CD14-positive monocyte (primary cell): ENCODE measurements around the gene SSR3. TPM values are rescaled to one million over a fixed set of nuclear protein-coding genes. Genes with fewer than 3 reads are reported as not detected.

Experiments used
- DNase-seq, 3 donors: peaks; one replicate each; pipeline ENCODE4 v3.0.0-alpha.2; 2011 to 2022
- H2AFZ ChIP-seq: 2 replicates; pipeline ENCODE4 v1.6.0; 2012; ENCODE audit warnings: mild to moderate bottlenecking, low read depth, low read length, inconsistent platforms; ENCODE audit not compliant: insufficient read depth, poor library complexity, severe bottlenecking
- H3K27ac ChIP-seq, 2 donors: 1 replicate in 1 of 2; 2 replicates in 1 of 2; pipeline ENCODE4 v1.5.1; 2012 to 2013; ENCODE audit warnings: low read length in 2 of 2, control low read depth in 1 of 2, inconsistent platforms in 1 of 2, low read depth in 1 of 2, mild to moderate bottlenecking in 1 of 2
- H3K27me3 ChIP-seq, 2 donors: one replicate each; pipeline versions ENCODE4 v1.6.0 to v1.6.1; 2011 to 2013; ENCODE audit warnings: low read length in 2 of 2; ENCODE audit not compliant: control insufficient read depth in 2 of 2, insufficient read depth in 2 of 2
- H3K36me3 ChIP-seq, 2 donors: replicated peaks in 1 of 2; 1 replicate in 1 of 2; 2 replicates in 1 of 2; pipeline versions ENCODE4 v1.5.1 to v1.6.1; 2012 to 2013; ENCODE audit warnings: low read length in 2 of 2, control low read depth in 1 of 2, inconsistent platforms in 1 of 2, mild to moderate bottlenecking in 1 of 2; ENCODE audit not compliant: insufficient read depth in 2 of 2, control insufficient read depth in 1 of 2
- H3K4me1 ChIP-seq, 2 donors: 1 replicate in 1 of 2; 2 replicates in 1 of 2; pipeline versions ENCODE4 v1.5.1 to v1.6.1; 2012 to 2013; ENCODE audit warnings: low read length in 2 of 2, control low read depth in 1 of 2, inconsistent platforms in 1 of 2, mild to moderate bottlenecking in 1 of 2, moderate library complexity in 1 of 2; ENCODE audit not compliant: insufficient read depth in 2 of 2, control insufficient read depth in 1 of 2
- H3K4me2 ChIP-seq: replicated peaks from 2 replicates; pipeline ENCODE3; 2012; ENCODE audit warnings: low read length, moderate library complexity, mild to moderate bottlenecking; ENCODE audit not compliant: poor library complexity, severe bottlenecking; ENCODE audit errors: extremely low read depth
- H3K4me3 ChIP-seq, 3 experiments: fragments of 200-600 bp in 1 of 3; sonication (generic) in 1 of 3; replicated peaks in 1 of 3; 1 replicate in 2 of 3; 2 replicates in 1 of 3; pipeline ENCODE4 v1.5.1; 2011 to 2013; ENCODE audit warnings: low read length in 3 of 3, mild to moderate bottlenecking in 3 of 3, control low read depth in 2 of 3, low read depth in 2 of 3, inconsistent platforms in 1 of 3, moderate library complexity in 1 of 3
- H3K79me2 ChIP-seq: 2 replicates; pipeline ENCODE4 v1.6.0; 2012; ENCODE audit warnings: mild to moderate bottlenecking, control low read depth, inconsistent platforms, low read length, moderate library complexity; ENCODE audit not compliant: insufficient read depth
- H3K9ac ChIP-seq: 2 replicates; pipeline ENCODE4 v1.6.0; 2017; ENCODE audit warnings: low read length, mild to moderate bottlenecking; ENCODE audit not compliant: insufficient read depth, poor library complexity, severe bottlenecking
- H3K9me3 ChIP-seq, 2 donors: replicated peaks in 1 of 2; 1 replicate in 1 of 2; 2 replicates in 1 of 2; pipeline versions ENCODE4 v1.5.1 to v1.6.1; 2012 to 2013; ENCODE audit warnings: low read length in 2 of 2, control low read depth in 1 of 2; ENCODE audit not compliant: control insufficient read depth in 1 of 2, insufficient read depth in 1 of 2
- H4K20me1 ChIP-seq: 2 replicates; pipeline ENCODE4 v1.6.0; 2012; ENCODE audit warnings: mild to moderate bottlenecking, low read length, control low read depth, moderate library complexity; ENCODE audit not compliant: insufficient read depth
- H3K27ac Mint-ChIP-seq, 7 donors: one replicate each; pipeline ENCODE4 v1.8.0; 2020; ENCODE audit warnings: mild to moderate bottlenecking in 7 of 7, mixed read lengths in 7 of 7, moderate library complexity in 6 of 7, inconsistent platforms in 2 of 7
- H3K27me3 Mint-ChIP-seq, 3 donors: one replicate each; pipeline ENCODE4 v1.8.0; 2021 to 2022; ENCODE audit warnings: low read depth in 3 of 3, mild to moderate bottlenecking in 3 of 3, mixed read lengths in 3 of 3, moderate library complexity in 3 of 3, inconsistent platforms in 1 of 3
- H3K36me3 Mint-ChIP-seq, 2 donors: one replicate each; pipeline ENCODE4 v1.8.0; 2020; ENCODE audit warnings: mixed read lengths in 2 of 2, inconsistent platforms in 1 of 2, mild to moderate bottlenecking in 1 of 2
- H3K4me1 Mint-ChIP-seq: one replicate; pipeline ENCODE4 v1.8.0; 2020; ENCODE audit warnings: mild to moderate bottlenecking, mixed read lengths
- H3K4me3 Mint-ChIP-seq, 2 donors: one replicate each; pipeline ENCODE4 v1.8.0; 2020; ENCODE audit warnings: mild to moderate bottlenecking in 2 of 2, mixed read lengths in 2 of 2, moderate library complexity in 1 of 2
- H3K9me3 Mint-ChIP-seq, 7 donors: one replicate each; pipeline ENCODE4 v1.8.0; 2020 to 2022; ENCODE audit warnings: mixed read lengths in 7 of 7, mild to moderate bottlenecking in 6 of 7, moderate library complexity in 6 of 7, inconsistent platforms in 2 of 7
- CTCF ChIP-seq: fragments of 200-600 bp; IDR thresholded peaks from one replicate; pipeline ENCODE4 v1.8.0; 2022; ENCODE audit warnings: antibody characterized with exemption, mild to moderate bottlenecking
- WGBS: methylation state at CpG from one replicate; pipeline ENCODE4 v1.1.5; 2013; ENCODE audit warnings: missing lambda C conversion rate; ENCODE audit not compliant: insufficient coverage; 5-methylcytosine and 5-hydroxymethylcytosine counted together
- intact Hi-C, 2 donors: fragments of 100-400 bp; cut with micrococcal nuclease; formaldehyde crosslinking; loops; one replicate each; pipeline versions ENCODE4 v1.15.0 to v1.15.1; 2023
- polyA plus RNA-seq, 3 donors: library from polyadenylated mRNA; depleted of rRNA in 1 of 3; unstranded in 2 of 3; stranded (reverse) in 1 of 3; fragments of 300-500 nt in 2 of 3; fragments of >200 nt in 1 of 3; fragmentation: Illumina TruSeq in 2 of 3; gene quantifications; 1 replicate in 2 of 3; 2 replicates in 1 of 3; pipeline ENCODE4 v1.2.3, GENCODE V29; 2012 to 2021

The SSR3 gene
- polyA plus RNA-seq, 3 donors = 46.6 to 243 (median 230) TPM

DNA sequence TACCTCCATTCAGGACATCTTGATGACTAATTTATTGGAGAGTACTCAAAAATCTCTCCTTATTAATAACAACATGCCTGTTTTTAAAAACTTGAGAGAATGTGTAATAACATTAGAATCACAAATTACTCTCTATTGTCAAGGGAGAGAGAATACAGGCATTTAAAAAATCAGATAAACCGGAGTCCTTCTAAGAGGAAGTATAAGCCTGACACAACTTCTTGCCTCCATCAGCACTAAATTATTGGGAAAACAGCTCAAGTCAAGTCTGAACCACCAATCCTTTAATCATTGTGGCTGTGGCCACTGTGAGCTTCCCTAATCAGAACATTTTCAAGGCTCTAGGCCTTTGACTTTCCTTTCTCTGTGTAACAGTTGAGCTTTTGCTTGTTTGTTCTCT lies 38.0 kb downstream of the SSR3 start:
- no peaks in the 10 kb centered on the region for H3K4me1 ChIP-seq
- H3K79me2 ChIP-seq = no peaks in the 10 kb centered on the region
- Mint-ChIP-seq H3K4me1 (peaks cover 4% of the 10 kb centered on the region), H3K4me3 (no peak overlapping the region), H3K27ac (no peak overlapping the region), H3K9me3 (peaks cover 0 to 1% (median 0%) of the 10 kb centered on the region in 7 donors), H3K36me3 (no peaks in the 10 kb centered on the region), H3K27me3 (peaks cover 4 to 22% (median 6%) of the 10 kb centered on the region in 3 donors)
- no peak for DNase-seq
- no peaks in the 10 kb centered on the region for H4K20me1 ChIP-seq
- no peak overlapping the region for H3K9ac ChIP-seq
- H3K27me3 ChIP-seq = peaks cover 0 to 11% of the 10 kb centered on the region in 2 donors
- WGBS = no CpG with 5 or more reads among the region's 1 CpG
- H3K9me3 ChIP-seq = no peaks in the 10 kb centered on the region
- H3K27ac ChIP-seq = no peak overlapping the region
- H2AFZ ChIP-seq = no peak overlapping the region
- intact Hi-C loops = no loop called here
- H3K4me2 ChIP-seq = no peak overlapping the region
- TF ChIP-seq CTCF = no peak
- H3K4me3 ChIP-seq = no peak overlapping the region
- H3K36me3 ChIP-seq = no peaks in the 10 kb centered on the region

DNA sequence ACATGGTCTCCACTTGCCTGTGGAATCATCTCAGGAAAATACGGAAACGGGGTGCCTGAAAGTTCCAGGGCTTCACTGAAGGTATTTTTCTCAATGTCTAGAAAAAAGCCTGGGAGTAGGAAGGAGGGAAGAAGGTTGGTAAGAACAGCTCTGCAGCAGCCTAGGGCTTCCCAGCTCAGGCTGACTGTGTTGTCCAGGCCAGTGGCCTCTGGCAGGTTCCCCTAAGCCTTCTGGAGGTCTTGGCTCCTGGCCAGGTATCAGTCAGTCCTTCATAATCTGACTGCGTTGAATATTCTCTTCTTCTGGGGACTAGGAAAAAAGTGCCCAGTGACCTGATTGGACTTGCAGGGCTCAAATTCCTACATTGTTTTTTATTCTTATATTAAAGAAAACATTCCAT lies 38.6 kb downstream of the SSR3 start:
- intact Hi-C loops = no loop called here
- Mint-ChIP-seq H3K36me3 (no peaks in the 10 kb centered on the region), H3K27me3 (peaks cover 4 to 19% (median 6%) of the 10 kb centered on the region in 3 donors), H3K4me3 (no peak overlapping the region), H3K9me3 (peaks cover 0 to 1% (median 0%) of the 10 kb centered on the region in 7 donors), H3K27ac (no peak overlapping the region), H3K4me1 (peaks cover 4% of the 10 kb centered on the region)
- no peaks in the 10 kb centered on the region for H4K20me1 ChIP-seq
- no peak overlapping the region for H3K4me2 ChIP-seq
- no peak for DNase-seq
- peaks cover 0 to 6% of the 10 kb centered on the region in 2 donors for H3K27me3 ChIP-seq
- H3K79me2 ChIP-seq = no peaks in the 10 kb centered on the region
- H3K4me1 ChIP-seq = no peaks in the 10 kb centered on the region
- no peak overlapping the region for H3K4me3 ChIP-seq
- no peaks in the 10 kb centered on the region for H3K9me3 ChIP-seq
- H3K27ac ChIP-seq = no peak overlapping the region
- 92% methylated on average over 2 of the region's 3 CpGs for WGBS
- no peak for TF ChIP-seq CTCF
- H3K36me3 ChIP-seq = no peaks in the 10 kb centered on the region
- H2AFZ ChIP-seq = no peak overlapping the region
- no peak overlapping the region for H3K9ac ChIP-seq
